T-helper 2 cell treated with Interferon-gamma antibody and Interleukin-4, amounts not matched to agents 5 μg/mL and 100 μg/mL, for 36 hours (primary cell): Measurements from ENCODE around the gene ETFBKMT.
A peak's percentile ranks its signal among the peaks of the same experiment; 100 is the strongest.
"Not testable (repeated sequence)": the region's sequence is repeated elsewhere in the genome, so short reads cannot be mapped to it uniquely, and the experiment has no call there.

Experiments
- DNase-seq: peaks from one replicate; pipeline ENCODE4 v3.0.0; 2021; ENCODE audit warnings: low spot score
- H3K27ac Mint-ChIP-seq: one replicate; pipeline ENCODE4 v1.8.0; 2021; ENCODE audit warnings: mild to moderate bottlenecking, mixed read lengths
- H3K27me3 Mint-ChIP-seq: one replicate; pipeline ENCODE4 v1.8.0; 2021; ENCODE audit warnings: low read depth, mixed read lengths
- H3K36me3 Mint-ChIP-seq: one replicate; pipeline ENCODE4 v1.8.0; 2021; ENCODE audit warnings: low read depth, mixed read lengths
- H3K4me1 Mint-ChIP-seq: one replicate; pipeline ENCODE4 v1.8.0; 2021; ENCODE audit warnings: low read depth, mixed read lengths
- H3K4me3 Mint-ChIP-seq: one replicate; pipeline ENCODE4 v1.8.0; 2022; ENCODE audit warnings: mild to moderate bottlenecking, moderate library complexity, mixed read lengths
- H3K9me3 Mint-ChIP-seq: one replicate; pipeline ENCODE4 v1.8.0; 2021; ENCODE audit warnings: mixed read lengths

ETFBKMT gene

GRCh38 chr12:31672521-31672920 lies 13.0 kb downstream of the ETFBKMT start:
- peaks cover 2% of the 10 kb centered on the region for H3K4me1 Mint-ChIP-seq
- no peak for DNase-seq
- no peak overlapping the region for H3K4me3 Mint-ChIP-seq
- H3K27ac Mint-ChIP-seq: no peak overlapping the region
- no peaks in the 10 kb centered on the region for H3K27me3 Mint-ChIP-seq
- peaks cover 9% of the 10 kb centered on the region for H3K9me3 Mint-ChIP-seq
- H3K36me3 Mint-ChIP-seq: peaks cover 2% of the 10 kb centered on the region

- no peak overlapping the region for H3K4me3 Mint-ChIP-seq
- H3K36me3 Mint-ChIP-seq: peaks cover 16% of the 10 kb centered on the region
- H3K27me3 Mint-ChIP-seq: no peaks in the 10 kb centered on the region
- peak; percentile 50 for DNase-seq
- H3K4me1 Mint-ChIP-seq: peaks cover 10% of the 10 kb centered on the region
- peak overlapping the region; percentile 73 for H3K27ac Mint-ChIP-seq
- peaks cover 17% of the 10 kb centered on the region for H3K9me3 Mint-ChIP-seq
Observed at GRCh38 chr12:31682136-31682962, 22.9 kb downstream of the ETFBKMT start.

GRCh38 chr12:31685801-31686200 lies 26.3 kb downstream of the ETFBKMT start:
- Mint-ChIP-seq H3K4me3 (no peak overlapping the region), H3K36me3 (peaks cover 25% of the 10 kb centered on the region), H3K27ac (no peak overlapping the region), H3K27me3 (no peaks in the 10 kb centered on the region), H3K4me1 (peaks cover 10% of the 10 kb centered on the region), H3K9me3 (peaks cover 25% of the 10 kb centered on the region)
- DNase-seq: no peak

- Mint-ChIP-seq H3K27ac (no peak overlapping the region), H3K9me3 (peaks cover 24% of the 10 kb centered on the region), H3K27me3 (no peaks in the 10 kb centered on the region), H3K4me3 (peak overlapping the region; percentile 18), H3K36me3 (peaks cover 25% of the 10 kb centered on the region), H3K4me1 (peaks cover 8% of the 10 kb centered on the region)
- peak; percentile 28 for DNase-seq
Observed at GRCh38 chr12:31687101-31687527, 27.6 kb downstream of the ETFBKMT start.

GRCh38 chr12:31689921-31690320 lies 30.4 kb downstream of the ETFBKMT start:
- not testable (repeated sequence) for H3K4me3 Mint-ChIP-seq, DNase-seq
- H3K36me3 Mint-ChIP-seq: peaks cover 20% of the 10 kb centered on the region

GRCh38 chr12:31702047-31702446 lies 42.6 kb downstream of the ETFBKMT start:
- Mint-ChIP-seq H3K27ac (no peak overlapping the region), H3K9me3 (no peaks in the 10 kb centered on the region), H3K27me3 (no peaks in the 10 kb centered on the region), H3K4me3 (no peak overlapping the region), H3K4me1 (no peaks in the 10 kb centered on the region), H3K36me3 (peaks cover 7% of the 10 kb centered on the region)
- DNase-seq: no peak

More at GRCh38 chr12:31689921-31690320, 30.4 kb downstream of the ETFBKMT start:
- H3K4me1 Mint-ChIP-seq, H3K27me3 Mint-ChIP-seq, H3K27ac Mint-ChIP-seq: not testable (repeated sequence)
- peaks cover 11% of the 10 kb centered on the region for H3K9me3 Mint-ChIP-seq

GRCh38 chr12:31705621-31706020 lies 46.1 kb downstream of the ETFBKMT start:
- H3K4me1 Mint-ChIP-seq: no peaks in the 10 kb centered on the region

GRCh38 chr12:31708118-31708517 lies 48.6 kb downstream of the ETFBKMT start:
- not testable (repeated sequence) for H3K4me1 Mint-ChIP-seq, H3K27ac Mint-ChIP-seq, DNase-seq, H3K4me3 Mint-ChIP-seq, H3K27me3 Mint-ChIP-seq
- peaks cover 19% of the 10 kb centered on the region for H3K9me3 Mint-ChIP-seq
- H3K36me3 Mint-ChIP-seq: peaks cover 13% of the 10 kb centered on the region

More at GRCh38 chr12:31705621-31706020, 46.1 kb downstream of the ETFBKMT start:
- peaks cover 15% of the 10 kb centered on the region for H3K36me3 Mint-ChIP-seq
- H3K4me3 Mint-ChIP-seq: no peak overlapping the region
- no peaks in the 10 kb centered on the region for H3K27me3 Mint-ChIP-seq
- peaks cover 19% of the 10 kb centered on the region for H3K9me3 Mint-ChIP-seq
- DNase-seq: no peak
- no peak overlapping the region for H3K27ac Mint-ChIP-seq

- no peak for DNase-seq
- Mint-ChIP-seq H3K27me3 (no peaks in the 10 kb centered on the region), H3K9me3 (peaks cover 19% of the 10 kb centered on the region), H3K4me1 (peaks cover 2% of the 10 kb centered on the region), H3K4me3 (no peak overlapping the region), H3K27ac (no peak overlapping the region), H3K36me3 (peaks cover 17% of the 10 kb centered on the region)
Observed at GRCh38 chr12:31710021-31710818, 50.7 kb downstream of the ETFBKMT start.

GRCh38 chr12:31712877-31713276 lies 53.4 kb downstream of the ETFBKMT start:
- no peaks in the 10 kb centered on the region for H3K27me3 Mint-ChIP-seq
- peaks cover 4% of the 10 kb centered on the region for H3K4me1 Mint-ChIP-seq
- H3K9me3 Mint-ChIP-seq: peaks cover 25% of the 10 kb centered on the region
- DNase-seq: no peak
- H3K4me3 Mint-ChIP-seq: no peak overlapping the region
- peaks cover 19% of the 10 kb centered on the region for H3K36me3 Mint-ChIP-seq
- H3K27ac Mint-ChIP-seq: no peak overlapping the region

- no peak overlapping the region for H3K4me3 Mint-ChIP-seq
- H3K27me3 Mint-ChIP-seq: no peaks in the 10 kb centered on the region
- peaks cover 18% of the 10 kb centered on the region for H3K9me3 Mint-ChIP-seq
- H3K4me1 Mint-ChIP-seq: peaks cover 4% of the 10 kb centered on the region
- no peak overlapping the region for H3K27ac Mint-ChIP-seq
- no peak for DNase-seq
- H3K36me3 Mint-ChIP-seq: peaks cover 24% of the 10 kb centered on the region
Observed at GRCh38 chr12:31714406-31715271, 55.2 kb downstream of the ETFBKMT start.

GRCh38 chr12:31715283-31715825 lies 55.9 kb downstream of the ETFBKMT start:
- DNase-seq: no peak
- Mint-ChIP-seq H3K27ac (no peak overlapping the region), H3K9me3 (peaks cover 15% of the 10 kb centered on the region), H3K4me3 (no peak overlapping the region), H3K36me3 (peaks cover 21% of the 10 kb centered on the region), H3K27me3 (no peaks in the 10 kb centered on the region), H3K4me1 (peaks cover 4% of the 10 kb centered on the region)

- Mint-ChIP-seq H3K36me3 (peaks cover 25% of the 10 kb centered on the region), H3K9me3 (peaks cover 20% of the 10 kb centered on the region)
- not testable (repeated sequence) for H3K4me3 Mint-ChIP-seq
Observed at GRCh38 chr12:31716998-31717397, 57.5 kb downstream of the ETFBKMT start.

More at GRCh38 chr12:31716998-31717397, 57.5 kb downstream of the ETFBKMT start:
- not testable (repeated sequence) for H3K27ac Mint-ChIP-seq, H3K4me1 Mint-ChIP-seq, H3K27me3 Mint-ChIP-seq, DNase-seq
